Vagina (tissue), 2 donors: Measurements from ENCODE around the gene RBPJL. TPM values are rescaled to one million over a fixed set of nuclear protein-coding genes. Genes with fewer than 3 reads are reported as not detected.

Experiments
- DNase-seq, 2 donors: peaks; one replicate each; pipeline ENCODE4 v3.0.0-alpha.2; 2017; ENCODE audit errors: extremely low spot score in 2 of 2
- H3K27ac ChIP-seq: fragments of 200-600 bp; sonication (generic); one replicate; pipeline ENCODE4 v1.5.1; 2019
- H3K27me3 ChIP-seq: fragments of 200-600 bp; sonication (generic); one replicate; pipeline ENCODE4 v1.5.1; 2019
- H3K36me3 ChIP-seq, 2 donors: fragments of 200-600 bp; sonication (generic); one replicate each; pipeline ENCODE4 v1.5.1; 2017 to 2019
- H3K4me1 ChIP-seq: fragments of 200-600 bp; sonication (generic); one replicate; pipeline ENCODE4 v1.5.1; 2019
- H3K4me3 ChIP-seq, 2 donors: fragments of 200-600 bp; sonication (generic); 1 replicate in 1 of 2; 2 replicates in 1 of 2; pipeline ENCODE4 v1.5.1; 2016 to 2019
- H3K9me3 ChIP-seq: fragments of 200-600 bp; sonication (generic); one replicate; pipeline ENCODE4 v1.5.1; 2019
- CTCF ChIP-seq, 3 experiments: fragments of 450-650 bp in 2 of 3; fragments of 200-600 bp in 1 of 3; sonication (generic) in 1 of 3; IDR thresholded peaks; one replicate each; pipeline ENCODE4 v1.5.1; 2017 to 2019; ENCODE audit warnings: antibody characterized with exemption in 3 of 3, mild to moderate bottlenecking in 2 of 3, moderate library complexity in 2 of 3
- POLR2A ChIP-seq, 2 donors: fragments of 450-650 bp; IDR thresholded peaks; one replicate each; pipeline ENCODE4 v1.6.1; 2017; ENCODE audit warnings: antibody characterized with exemption in 2 of 2, mild to moderate bottlenecking in 2 of 2, moderate library complexity in 2 of 2
- POLR2AphosphoS5 ChIP-seq, 2 donors: sonication (generic); formaldehyde crosslinking; IDR thresholded peaks; one replicate each; pipeline ENCODE4 v1.9.0; 2017; ENCODE audit warnings: antibody characterized with exemption in 2 of 2, mild to moderate bottlenecking in 2 of 2, low read depth in 1 of 2; ENCODE audit not compliant: insufficient read depth in 1 of 2
- intact Hi-C: fragments of 100-400 bp; cut with DNase I; formaldehyde crosslinking; loops from one replicate; pipeline ENCODE4 v1.15.1; 2023
- total RNA-seq: library from RNA; depleted of rRNA; stranded (reverse); fragments of >200 nt; gene quantifications from one replicate; pipeline ENCODE4 v1.2.3, GENCODE V29; 2016

The RBPJL gene
- total RNA-seq, 1 donor from 2014 or later, result not detected

GRCh38 chr20:45303586-45304463 lies 2.8 kb upstream of the RBPJL start:
- Histone ChIP-seq H3K9me3 (no peaks in the 10 kb centered on the region), H3K36me3 (no peaks in the 10 kb centered on the region), H3K27ac (no peak overlapping the region), H3K4me3 (no peak overlapping the region), H3K4me1 (peaks cover 10% of the 10 kb centered on the region), H3K27me3 (no peaks in the 10 kb centered on the region)
- intact Hi-C loops, result no loop called here
- TF ChIP-seq CTCF (IDR thresholded peaks at IDR 0.05) (no peak), POLR2AphosphoS5 (IDR thresholded peaks at IDR 0.05; ENCODE audit: insufficient read depth in 1 of 2, low read depth in 1 of 2) (no peak), POLR2A (IDR thresholded peaks at IDR 0.05) (no peak)
- no peak for DNase-seq

GRCh38 chr20:45304464-45304999 lies 2.1 kb upstream of the RBPJL start:
- Histone ChIP-seq H3K9me3 (no peaks in the 10 kb centered on the region), H3K36me3 (no peaks in the 10 kb centered on the region), H3K27ac (no peak overlapping the region), H3K27me3 (no peaks in the 10 kb centered on the region), H3K4me3 (no peak overlapping the region), H3K4me1 (peaks cover 11% of the 10 kb centered on the region)
- no peak for DNase-seq
- TF ChIP-seq POLR2A (IDR thresholded peaks at IDR 0.05) (no peak), POLR2AphosphoS5 (IDR thresholded peaks at IDR 0.05; ENCODE audit: insufficient read depth in 1 of 2, low read depth in 1 of 2) (no peak), CTCF (IDR thresholded peaks at IDR 0.05) (no peak)
- intact Hi-C loops, result no loop called here

- H3K36me3 ChIP-seq, result no peaks in the 10 kb centered on the region
- intact Hi-C loops, result no loop called here
- H3K27ac ChIP-seq, result no peak overlapping the region
- no peak overlapping the region for H3K4me3 ChIP-seq
- peaks cover 11% of the 10 kb centered on the region for H3K4me1 ChIP-seq
- H3K9me3 ChIP-seq, result no peaks in the 10 kb centered on the region
- no peaks in the 10 kb centered on the region for H3K27me3 ChIP-seq
- no peak for TF ChIP-seq POLR2A (IDR thresholded peaks at IDR 0.05)
- DNase-seq, result no peak
Measured at GRCh38 chr20:45305262-45305661, 1.4 kb upstream of the RBPJL start.

- Histone ChIP-seq H3K4me3 (no peak overlapping the region), H3K9me3 (no peaks in the 10 kb centered on the region), H3K27ac (no peak overlapping the region), H3K36me3 (no peaks in the 10 kb centered on the region), H3K27me3 (no peaks in the 10 kb centered on the region), H3K4me1 (peaks cover 18% of the 10 kb centered on the region)
- TF ChIP-seq POLR2A (IDR thresholded peaks at IDR 0.05), result no peak
- TF ChIP-seq CTCF (IDR thresholded peaks at IDR 0.05), result no peak
- TF ChIP-seq POLR2AphosphoS5 (IDR thresholded peaks at IDR 0.05; ENCODE audit: insufficient read depth in 1 of 2, low read depth in 1 of 2), result no peak
- no peak for DNase-seq
- intact Hi-C loops, result no loop called here
Measured at GRCh38 chr20:45307076-45307640, 518 bp downstream of the RBPJL start.

GRCh38 chr20:45308117-45308778 lies 1.6 kb downstream of the RBPJL start, which contains the start of gene MATN4:
Gene MATN4, minus strand, starts transcription at chr20:45308299. Its CDS starts 2,717 bp downstream, at chr20:45305582.
- H3K9me3 ChIP-seq, result no peaks in the 10 kb centered on the region
- intact Hi-C loops, result no loop called here
- H3K27me3 ChIP-seq, result no peaks in the 10 kb centered on the region
- H3K27ac ChIP-seq, result no peak within 1 kb of the TSS
- no peaks in the 10 kb centered on the region for H3K36me3 ChIP-seq
- no peak for DNase-seq
- no peak within 1 kb of the TSS for H3K4me3 ChIP-seq
- TF ChIP-seq POLR2AphosphoS5 (IDR thresholded peaks at IDR 0.05; ENCODE audit: insufficient read depth in 1 of 2, low read depth in 1 of 2), result no peak
- no peak for TF ChIP-seq CTCF (IDR thresholded peaks at IDR 0.05)
- TF ChIP-seq POLR2A (IDR thresholded peaks at IDR 0.05), result no peak
- H3K4me1 ChIP-seq, result peaks cover 18% of the 10 kb centered on the region
